H1 (cell line): ENCODE data around the gene CCDC15. TPM values are rescaled to one million over a fixed set of nuclear protein-coding genes. Genes with fewer than 3 reads are reported as not detected.

Experiments used
- CTCF ChIA-PET: fragments of 300-600 bp; sonication (Branson Sonifier 250); formaldehyde crosslinking; loops from one replicate; lab custom pipeline; 2021; ENCODE audit not compliant: partially characterized antibody; lab: Charles Lee
- POLR2A ChIA-PET: fragments of 300-600 bp; sonication (Branson Sonifier 250); formaldehyde crosslinking; loops from one replicate; lab custom pipeline; 2021; ENCODE audit warnings: inconsistent platforms; ENCODE audit not compliant: partially characterized antibody; lab: Charles Lee
- DNase-seq, 2 experiments: peaks; one replicate each; pipeline versions ENCODE4 v3.0.0 to v3.0.0-alpha.2; 2010 to 2022; ENCODE audit warnings: low spot score in 2 of 2, low read depth in 1 of 2, mixed read lengths in 1 of 2
- FAIRE-seq: peaks from 2 replicates; lab custom pipeline; 2011; peaks lifted over from hg19 to GRCh38; lab: Jason Lieb, UNC
- H2AFZ ChIP-seq: 2 replicates; pipeline ENCODE4 v1.8.1; 2012; ENCODE audit warnings: low read length, inconsistent platforms
- H2AK5ac ChIP-seq: 2 replicates; pipeline ENCODE4 v1.6.1; 2013; ENCODE audit warnings: low read depth, low read length
- H2BK120ac ChIP-seq: replicated peaks from 2 replicates; pipeline ENCODE3; 2013; ENCODE audit warnings: low read depth, low read length, inconsistent platforms
- H2BK12ac ChIP-seq: 2 replicates; pipeline ENCODE4 v1.6.1; 2013; ENCODE audit warnings: low read depth, low read length
- H2BK15ac ChIP-seq: 2 replicates; pipeline ENCODE4 v1.6.1; 2013; ENCODE audit warnings: low read length
- H2BK20ac ChIP-seq: 2 replicates; pipeline ENCODE4 v1.6.1; 2013; ENCODE audit warnings: low read length
- H2BK5ac ChIP-seq: 2 replicates; pipeline ENCODE4 v1.6.1; 2013; ENCODE audit warnings: low read depth, low read length
- H3K14ac ChIP-seq: 2 replicates; pipeline ENCODE4 v1.6.1; 2013; ENCODE audit warnings: inconsistent platforms; ENCODE audit not compliant: insufficient read length
- H3K18ac ChIP-seq: 2 replicates; pipeline ENCODE4 v1.6.1; 2013; ENCODE audit warnings: low read length; ENCODE audit errors: extremely low read depth
- H3K23ac ChIP-seq: 2 replicates; pipeline ENCODE4 v1.6.1; 2013; ENCODE audit warnings: inconsistent platforms; ENCODE audit not compliant: insufficient read length
- H3K23me2 ChIP-seq: 2 replicates; pipeline ENCODE4 v1.6.1; 2013; ENCODE audit warnings: low read depth, low read length
- H3K27ac ChIP-seq: 2 replicates; pipeline ENCODE4 v1.6.1; 2011; ENCODE audit warnings: low read depth, low read length, inconsistent platforms
- H3K27me3 ChIP-seq, 4 experiments: replicated peaks in 1 of 4; 1 replicate in 1 of 4; 2 replicates in 3 of 4; pipeline versions ENCODE4 v1.6.1 to v1.8.1; 2011 to 2013; ENCODE audit warnings: low read length in 3 of 4, mild to moderate bottlenecking in 3 of 4, inconsistent platforms in 2 of 4, mixed read lengths in 2 of 4, moderate library complexity in 1 of 4; ENCODE audit not compliant: control insufficient read depth in 3 of 4, insufficient read depth in 3 of 4; ENCODE audit errors: extremely low read depth in 1 of 4
- H3K36me3 ChIP-seq, 4 experiments: 2 replicates each; pipeline versions ENCODE4 v1.6.1 to v1.8.1; 2011 to 2013; ENCODE audit warnings: mild to moderate bottlenecking in 4 of 4, low read length in 3 of 4, moderate library complexity in 2 of 4, control low read depth in 1 of 4, inconsistent platforms in 1 of 4; ENCODE audit not compliant: insufficient read depth in 4 of 4, control insufficient read depth in 2 of 4
- H3K4ac ChIP-seq: replicated peaks from 2 replicates; pipeline ENCODE3; 2013; ENCODE audit warnings: low read length, low read depth, mixed read lengths, inconsistent platforms; ENCODE audit not compliant: insufficient read length
- H3K4me1 ChIP-seq, 4 experiments: replicated peaks in 1 of 4; 1 replicate in 1 of 4; 2 replicates in 3 of 4; pipeline versions ENCODE4 v1.6.1 to v1.8.1; 2011 to 2013; ENCODE audit warnings: low read length in 3 of 4, inconsistent platforms in 2 of 4, mixed read lengths in 1 of 4; ENCODE audit not compliant: insufficient read depth in 4 of 4, control insufficient read depth in 3 of 4
- H3K4me2 ChIP-seq, 2 experiments: 2 replicates each; pipeline versions ENCODE4 v1.6.1 to v1.8.1; 2011 to 2013; ENCODE audit warnings: low read depth in 2 of 2, low read length in 2 of 2, control low read depth in 1 of 2, inconsistent platforms in 1 of 2, mild to moderate bottlenecking in 1 of 2; ENCODE audit not compliant: insufficient read depth in 1 of 2
- H3K4me3 ChIP-seq, 4 experiments: fragments of 200-600, 300-600 bp in 1 of 4; sonication (generic), shearing (Covaris generic), sonication (Bioruptor Twin) in 1 of 4; 2 replicates each; pipeline versions ENCODE4 v1.5.1 to v1.8.1; 2011 to 2016; ENCODE audit warnings: low read length in 4 of 4, low read depth in 3 of 4, control low read depth in 2 of 4, inconsistent platforms in 2 of 4, mild to moderate bottlenecking in 2 of 4, mixed read lengths in 1 of 4, moderate library complexity in 1 of 4; ENCODE audit not compliant: insufficient read depth in 2 of 4; ENCODE audit errors: extremely low read depth in 1 of 4
- H3K56ac ChIP-seq: replicated peaks from 2 replicates; pipeline ENCODE3; 2013; ENCODE audit warnings: low read depth, mild to moderate bottlenecking, mixed read lengths, low read length, inconsistent platforms; ENCODE audit not compliant: insufficient read length
- H3K79me1 ChIP-seq: 2 replicates; pipeline ENCODE4 v1.6.1; 2013; ENCODE audit warnings: low read depth, low read length, control low read depth
- H3K79me2 ChIP-seq, 2 experiments: 2 replicates each; pipeline versions ENCODE4 v1.6.1 to v1.8.1; 2012 to 2013; ENCODE audit warnings: low read length in 2 of 2, mild to moderate bottlenecking in 2 of 2, inconsistent platforms in 1 of 2; ENCODE audit not compliant: insufficient read depth in 2 of 2, control insufficient read depth in 1 of 2
- H3K9ac ChIP-seq, 4 experiments: replicated peaks in 1 of 4; 1 replicate in 1 of 4; 2 replicates in 3 of 4; pipeline versions ENCODE4 v1.6.1 to v1.8.1; 2011 to 2013; ENCODE audit warnings: low read depth in 3 of 4, low read length in 3 of 4, control low read depth in 2 of 4, mild to moderate bottlenecking in 2 of 4, moderate library complexity in 2 of 4, inconsistent platforms in 1 of 4; ENCODE audit errors: extremely low read depth in 1 of 4
- H3K9me3 ChIP-seq, 2 experiments: 2 replicates each; pipeline versions ENCODE4 v1.6.1 to v1.8.1; 2012 to 2013; ENCODE audit warnings: mild to moderate bottlenecking in 2 of 2, moderate library complexity in 2 of 2, control low read depth in 1 of 2, inconsistent platforms in 1 of 2, low read depth in 1 of 2, low read length in 1 of 2, mixed read lengths in 1 of 2; ENCODE audit not compliant: insufficient read depth in 2 of 2
- H4K20me1 ChIP-seq, 2 experiments: replicated peaks in 1 of 2; 2 replicates each; pipeline versions ENCODE3 to v1.8.1; 2011 to 2013; ENCODE audit warnings: inconsistent platforms in 2 of 2, low read length in 2 of 2, mild to moderate bottlenecking in 1 of 2; ENCODE audit not compliant: insufficient read depth in 2 of 2, control insufficient read depth in 1 of 2
- H4K5ac ChIP-seq: 2 replicates; pipeline ENCODE4 v1.6.1; 2013; ENCODE audit warnings: low read length, low read depth, mixed read lengths, inconsistent platforms; ENCODE audit not compliant: insufficient read length
- H4K8ac ChIP-seq: 2 replicates; pipeline ENCODE4 v1.8.0; 2013; ENCODE audit warnings: mild to moderate bottlenecking, moderate library complexity, low read length, inconsistent platforms; ENCODE audit not compliant: insufficient read depth; ENCODE audit errors: extremely low read depth
- H4K91ac ChIP-seq: replicated peaks from 2 replicates; pipeline ENCODE3; 2013; ENCODE audit warnings: low read length, mixed read lengths, inconsistent platforms; ENCODE audit not compliant: insufficient read length
- BRCA1 ChIP-seq: IDR thresholded peaks from 2 replicates; pipeline ENCODE4 v1.6.1; 2012; ENCODE audit warnings: low read depth, low read length, improper control_type of control experiment
- GTF2F1 ChIP-seq: IDR thresholded peaks from 2 replicates; pipeline ENCODE4 v1.6.1; 2012; ENCODE audit warnings: low read depth, low read length, improper control_type of control experiment, borderline replicate concordance
- JUN ChIP-seq: IDR thresholded peaks from 2 replicates; pipeline ENCODE4 v1.6.1; 2011; ENCODE audit warnings: low read depth, mild to moderate bottlenecking, improper control_type of control experiment, low read length
- NANOG ChIP-seq: IDR thresholded peaks from 2 replicates; pipeline ENCODE4 v1.6.1; 2011; ENCODE audit warnings: low read length, low read depth, mild to moderate bottlenecking, inconsistent platforms; ENCODE audit not compliant: insufficient read depth, poor library complexity, severe bottlenecking
- RBBP5 ChIP-seq: IDR thresholded peaks from 2 replicates; pipeline ENCODE4 v1.7.1; 2012; ENCODE audit warnings: low read depth, mild to moderate bottlenecking, inconsistent platforms, low read length, moderate library complexity, borderline replicate concordance
- SIX5 ChIP-seq: IDR thresholded peaks from 2 replicates; pipeline ENCODE4 v1.6.1; 2011; ENCODE audit warnings: mild to moderate bottlenecking, low read depth, low read length
- SRF ChIP-seq: IDR thresholded peaks from 2 replicates; pipeline ENCODE4 v1.6.1; 2011; ENCODE audit warnings: mild to moderate bottlenecking, low read depth, low read length, moderate library complexity
- SUZ12 ChIP-seq: fragments of 200-600 bp; sonication (generic); IDR thresholded peaks from 2 replicates; pipeline ENCODE4 v1.6.1; 2012; ENCODE audit warnings: mild to moderate bottlenecking, inconsistent platforms, low read length, moderate library complexity, mixed read lengths
- WGBS, 2 experiments: shearing (Covaris generic) in 1 of 2; methylation state at CpG; one replicate each; pipeline versions ENCODE4 v1.1.6 to v1.1.7; 2013 to 2015; ENCODE audit warnings: low lambda C conversion rate in 2 of 2, mixed read lengths in 2 of 2, inconsistent platforms in 1 of 2, low coverage in 1 of 2, missing lambda C conversion rate in 1 of 2; ENCODE audit not compliant: insufficient replicate concordance in 2 of 2, insufficient coverage in 1 of 2, insufficient read length in 1 of 2; ENCODE audit errors: extremely low coverage in 1 of 2, missing lambda C conversion rate in 1 of 2; 5-methylcytosine and 5-hydroxymethylcytosine counted together
- polyA plus RNA-seq, 7 experiments: library from polyadenylated mRNA; depleted of rRNA in 3 of 7; stranded (reverse) in 5 of 7; unstranded in 2 of 7; fragments of >200 nt in 5 of 7; fragments of 200-250 nt in 2 of 7; gene quantifications; 1 replicate in 5 of 7; 2 replicates in 1 of 7; 4 replicates in 1 of 7; pipeline versions ENCODE4 v1.2.1 to v1.2.3, GENCODE V29; 2011 to 2013; ENCODE audit warnings: missing spikeins in 2 of 7, mixed read lengths in 2 of 7
- total RNA-seq: library from RNA; stranded (reverse); fragmentation: NEBNext Ultra II Directional; extraction: Animal tissue kit (Norgen Biotek cat#: 25700); gene quantifications from 2 replicates; pipeline ENCODE4 v1.2.1, GENCODE V29; 2021

CCDC15 gene
- total and polyA plus RNA-seq, 2 of the 8 experiments (the other 6 are each of a cell fraction or from before 2014, with no cell fraction given), result 1.5 to 3.1 TPM

GRCh38 chr11:124918950-124919349 lies 35.1 kb upstream of the CCDC15 start, which contains the start of gene HEPN1:
Gene HEPN1, plus strand, starts transcription at chr11:124919250.
- POLR2A ChIA-PET, result no interaction called here
- H3K27me3 ChIP-seq, result peaks cover 9 to 50% (median 43%) of the 10 kb centered on the region in 4 experiments

More at GRCh38 chr11:124918950-124919349, 35.1 kb upstream of the CCDC15 start, which contains the start of gene HEPN1:
- Histone ChIP-seq H4K8ac (no peak within 1 kb of the TSS), H3K4me3 (no peak within 1 kb of the TSS), H3K56ac (no peak within 1 kb of the TSS), H3K18ac (no peak within 1 kb of the TSS), H2BK5ac (no peak within 1 kb of the TSS), H2AFZ (no peak within 1 kb of the TSS), H2AK5ac (no peak within 1 kb of the TSS), H3K79me1 (no peaks in the 10 kb centered on the region), H3K9ac (peak within 1 kb of the TSS in 1 of 4 experiments; percentile 15; a peak in 1 of 7 replicates), H4K91ac (no peak within 1 kb of the TSS), H3K79me2 (no peaks in the 10 kb centered on the region), H2BK120ac (no peak within 1 kb of the TSS), H3K9me3 (no peaks in the 10 kb centered on the region), H3K23me2 (peaks cover 7% of the 10 kb centered on the region), H3K36me3 (no peaks in the 10 kb centered on the region), H3K14ac (no peak within 1 kb of the TSS), H2BK12ac (no peak within 1 kb of the TSS), H4K5ac (no peak within 1 kb of the TSS), H3K4me1 (peaks cover 0 to 4% (median 2%) of the 10 kb centered on the region in 4 experiments; a peak in 3 of 7 replicates), H3K4me2 (no peak within 1 kb of the TSS; a peak in 1 of 4 replicates), H2BK20ac (no peak within 1 kb of the TSS), H2BK15ac (no peak within 1 kb of the TSS), H3K27ac (no peak within 1 kb of the TSS), H3K4ac (no peak within 1 kb of the TSS), H3K23ac (no peak within 1 kb of the TSS), H4K20me1 (no peaks in the 10 kb centered on the region)
- no peak for TF ChIP-seq NANOG
- no peak for TF ChIP-seq SRF
- TF ChIP-seq JUN, result no peak
- no peak for TF ChIP-seq BRCA1
- TF ChIP-seq SIX5, result no peak
- no peak for TF ChIP-seq RBBP5
- TF ChIP-seq SUZ12, result no peak
- TF ChIP-seq GTF2F1, result no peak
- FAIRE-seq, result no peak
- CTCF ChIA-PET, result interaction anchor here (1.1 kb wide), 1 partner anchor 16 kb away, joined by 3 read pairs; no protein-coding TSS in a partner anchor
- 80 to 100% methylated on average over 2 to 3 of the region's 3 CpGs for WGBS, 2 experiments
- DNase-seq, result no peak
